Measurements from ENCODE around the gene PDE4D.

GRCh38 chr5:58919833-58920232 is 973.7 kb downstream of the PDE4D start:
- TF ChIP-seq POLR2AphosphoS5 (IDR thresholded peaks at IDR 0.05; ENCODE audit: low read depth, low read length) (no peak), POLR2A (IDR thresholded peaks at IDR 0.05; ENCODE audit: low read depth, low read length) (no peak), SPI1 (IDR thresholded peaks at IDR 0.05; ENCODE audit: low read depth, low read length) (no peak), TAF1 (IDR thresholded peaks at IDR 0.05; ENCODE audit: low read depth, low read length) (no peak), POU2F2 (IDR thresholded peaks at IDR 0.05; ENCODE audit: low read depth, low read length) (no peak)
